GM23248 (cell line): ENCODE data around the gene QKI.

Source experiments
- EZH2 ChIP-seq: fragments of 200-600 bp; sonication (generic); IDR thresholded peaks from 2 replicates; pipeline ENCODE4 v1.6.1; 2018; ENCODE audit warnings: antibody characterized with exemption, mild to moderate bottlenecking; ENCODE audit not compliant: insufficient read depth, poor library complexity, severe bottlenecking
- EZH2phosphoT487 ChIP-seq: fragments of 200-600 bp; sonication (generic); IDR thresholded peaks from 2 replicates; pipeline ENCODE4 v1.6.1; 2018; ENCODE audit warnings: antibody characterized with exemption, moderate library complexity, mild to moderate bottlenecking, low read depth; ENCODE audit not compliant: insufficient read depth

- TF ChIP-seq EZH2 (no peak), EZH2phosphoT487 (no peak)
Measured at GRCh38 chr6:163397326-163397725, 17.2 kb upstream of the QKI start.
